NCI-H345 treated with DMSO at 0.1 percent for 48 hours (cell line): Measurements from ENCODE around the gene CTBP1.

Source experiments
- DNase-seq: peaks from one replicate; lab custom pipeline; 2025; ENCODE audit not compliant: unreplicated experiment; lab: John Stamatoyannopoulos, UW

Gene CTBP1

GRCh38 chr4:1199556-1200331 is 49.2 kb downstream of the CTBP1 start:
- DNase-seq, result no peak

GRCh38 chr4:1198098-1198844 is 50.7 kb downstream of the CTBP1 start:
- no peak for DNase-seq

- no peak for DNase-seq
These were observed 52.3 kb downstream of the CTBP1 start for GRCh38 chr4:1196421-1197183.

- DNase-seq, result no peak
These were observed 53.0 kb downstream of the CTBP1 start for GRCh38 chr4:1195891-1196401.

- DNase-seq, result no peak
These were observed 53.7 kb downstream of the CTBP1 start for GRCh38 chr4:1195109-1195671.

GRCh38 chr4:1194010-1194900 is 54.7 kb downstream of the CTBP1 start:
- no peak for DNase-seq

GRCh38 chr4:1193206-1194009 is 55.5 kb downstream of the CTBP1 start:
- DNase-seq, result no peak

- DNase-seq, result no peak
These were observed 56.3 kb downstream of the CTBP1 start for GRCh38 chr4:1192493-1193205.

- DNase-seq, result no peak
These were observed 56.8 kb downstream of the CTBP1 start for GRCh38 chr4:1192091-1192492.

GRCh38 chr4:1191621-1192020 is 57.3 kb downstream of the CTBP1 start:
- DNase-seq, result no peak

GRCh38 chr4:1187182-1187581 is 61.7 kb downstream of the CTBP1 start:
- no peak for DNase-seq

GRCh38 chr4:1183985-1184773 is 64.8 kb downstream of the CTBP1 start:
- DNase-seq, result no peak

GRCh38 chr4:1182313-1182712 is 66.6 kb downstream of the CTBP1 start:
- no peak for DNase-seq

GRCh38 chr4:1180663-1181062 is 68.3 kb downstream of the CTBP1 start:
- no peak for DNase-seq

- DNase-seq, result no peak
These were observed 69.0 kb downstream of the CTBP1 start for GRCh38 chr4:1179976-1180375.

- DNase-seq, result no peak
These were observed 69.9 kb downstream of the CTBP1 start for GRCh38 chr4:1179089-1179441.

GRCh38 chr4:1178300-1179088 is 70.4 kb downstream of the CTBP1 start:
- DNase-seq, result no peak
